DMS79 treated with DMSO at 0.1 percent for 48 hours (cell line): Measurements from ENCODE around the gene KCNC1.

Source experiments
- DNase-seq: peaks from one replicate; lab custom pipeline; 2025; lab: John Stamatoyannopoulos, UW

The KCNC1 gene

GRCh38 chr11:17716807-17717206 lies 17.8 kb upstream of the KCNC1 start:
- no peak for DNase-seq

GRCh38 chr11:17718015-17718414 lies 16.6 kb upstream of the KCNC1 start:
- no peak for DNase-seq

GRCh38 chr11:17718510-17718962 lies 16.0 kb upstream of the KCNC1 start:
- no peak for DNase-seq

GRCh38 chr11:17719028-17719937 lies 15.3 kb upstream of the KCNC1 start, which contains the start of gene MYOD1:
Gene MYOD1 (plus strand): TSS chr11:17719571. CDS start chr11:17719783, 212 bp downstream.
- peak; percentile 39 for DNase-seq

GRCh38 chr11:17719938-17720795 lies 14.4 kb upstream of the KCNC1 start:
- DNase-seq = no peak

GRCh38 chr11:17720796-17721171 lies 13.8 kb upstream of the KCNC1 start:
- no peak for DNase-seq

- peak; percentile 20 for DNase-seq
Measured at GRCh38 chr11:17721242-17721999, 13.2 kb upstream of the KCNC1 start.

- DNase-seq = peak; percentile 13
Measured at GRCh38 chr11:17722000-17722643, 12.5 kb upstream of the KCNC1 start.

- DNase-seq = no peak
Measured at GRCh38 chr11:17724020-17724908, 10.3 kb upstream of the KCNC1 start.

GRCh38 chr11:17725174-17725573 lies 9.4 kb upstream of the KCNC1 start:
- DNase-seq = no peak

- no peak for DNase-seq
Measured at GRCh38 chr11:17730137-17730536, 4.4 kb upstream of the KCNC1 start.

GRCh38 chr11:17730608-17731462 lies 3.7 kb upstream of the KCNC1 start:
- peak; percentile 81 for DNase-seq

GRCh38 chr11:17733261-17733660 lies 1.3 kb upstream of the KCNC1 start:
- DNase-seq = no peak

- DNase-seq = peak; percentile 23
Measured at GRCh38 chr11:17734986-17735817, 621 bp downstream of the KCNC1 start.

- no peak for DNase-seq
Measured at GRCh38 chr11:17735818-17736578, 1.4 kb downstream of the KCNC1 start.

GRCh38 chr11:17736579-17736893 lies 2.0 kb downstream of the KCNC1 start:
- DNase-seq = no peak

- DNase-seq = no peak
Measured at GRCh38 chr11:17736930-17737817, 2.6 kb downstream of the KCNC1 start.
